K562 (cell line): Measurements from ENCODE around the gene EFEMP2. TPM values are rescaled to one million over a fixed set of nuclear protein-coding genes. Genes with fewer than 3 reads are reported as not detected.

Source experiments
- DMBX1 ChIP-seq: fragments of 250-450 bp; sonication (Bioruptor Pico); IDR thresholded peaks from 2 replicates; pipeline ENCODE4 v1.8.0; 2022; ENCODE audit warnings: inconsistent platforms, mild to moderate bottlenecking, moderate library complexity, borderline replicate concordance
- FOXJ3 ChIP-seq: sonication (generic); formaldehyde crosslinking; IDR thresholded peaks from 2 replicates; pipeline ENCODE4 v1.4.0; 2020; ENCODE audit warnings: mild to moderate bottlenecking, missing genetic modification reagents
- MXI1 ChIP-seq: IDR thresholded peaks from 2 replicates; pipeline ENCODE4 v1.6.1; 2011; ENCODE audit warnings: low read depth, mild to moderate bottlenecking, improper control_type of control experiment, low read length
- RAD21 ChIP-seq, 2 experiments: fragments of 250-450 bp in 1 of 2; fragments of 450-650 bp in 1 of 2; sonication (Bioruptor Pico) in 1 of 2; formaldehyde crosslinking in 1 of 2; IDR thresholded peaks in 1 of 2; conservative IDR thresholded peaks in 1 of 2; 2 replicates each; pipeline versions ENCODE4 v1.4.0 to v1.8.0; 2020 to 2022; ENCODE audit warnings: mild to moderate bottlenecking in 2 of 2, moderate library complexity in 1 of 2
- SETDB1 ChIP-seq: IDR thresholded peaks from one replicate; pipeline ENCODE4 v1.6.1; 2012; ENCODE audit warnings: low read length, control low read depth, inconsistent platforms
- ZNF717 ChIP-seq: fragments of 250-450 bp; sonication (Bioruptor Pico); IDR thresholded peaks from 2 replicates; pipeline ENCODE4 v1.5.0; 2021
- polyA plus RNA-seq, 8 experiments: library from polyadenylated mRNA; depleted of rRNA in 4 of 8; stranded (reverse) in 5 of 8; unstranded in 3 of 8; fragments of >200 nt; fragmentation: Nextera tagmentation in 2 of 8; fragmentation: Illumina TruSeq in 1 of 8; extraction: Ambion mirVana in 2 of 8; extraction: Trizol in 1 of 8; gene quantifications; 2 replicates each; pipeline versions ENCODE4 v1.2.1 to v1.2.3, GENCODE V29; 2011 to 2014; ENCODE audit warnings: inconsistent platforms in 1 of 8, missing spikeins in 1 of 8
- total RNA-seq, 7 experiments: library from RNA; depleted of rRNA in 6 of 7; stranded (reverse); fragments of >200 nt in 6 of 7; fragmentation: Illumina TruSeq in 2 of 7; extraction: Trizol in 2 of 7; gene quantifications; 2 replicates each; pipeline versions ENCODE4 v1.2.1 to v1.2.3, GENCODE V29; 2011 to 2021; ENCODE audit warnings: low replicate concordance in 1 of 7
- TF ChIP-seq, protein P1 (sequence below): fragments of 250-450 bp; sonication (Bioruptor Pico); IDR thresholded peaks from 2 replicates; pipeline ENCODE4 v1.4.0; 2020; ENCODE audit warnings: mild to moderate bottlenecking, moderate library complexity
- TF ChIP-seq, protein P2 (sequence below): fragments of 450-650 bp; IDR thresholded peaks from 2 replicates; pipeline ENCODE4 v1.6.1; 2017; ENCODE audit warnings: antibody characterized with exemption
- TF ChIP-seq, protein P3 (sequence below): sonication (generic); formaldehyde crosslinking; IDR thresholded peaks from 2 replicates; pipeline ENCODE4 v1.8.0; 2022; ENCODE audit warnings: mild to moderate bottlenecking, low read depth, missing genetic modification reagents
- TF ChIP-seq, protein P4 (sequence below), 2 experiments: IDR thresholded peaks in 1 of 2; conservative IDR thresholded peaks in 1 of 2; 2 replicates each; pipeline ENCODE4 v1.6.1; 2016; ENCODE audit warnings: low read depth in 2 of 2, mild to moderate bottlenecking in 1 of 2, missing compliant biosample characterization in 1 of 2, missing genetic modification characterization in 1 of 2, moderate library complexity in 1 of 2
- TF ChIP-seq, protein P5 (sequence below): fragments of 450-650 bp; IDR thresholded peaks from 2 replicates; pipeline ENCODE4 v1.6.1; 2017; ENCODE audit warnings: antibody characterized with exemption, mild to moderate bottlenecking

The EFEMP2 gene
- total and polyA plus RNA-seq, 9 of the 15 experiments (the other 6 are each of a cell fraction or from before 2014, with no cell fraction given), result 0.07 to 2.9 (median 0.69) TPM; not detected in 1

DNA sequence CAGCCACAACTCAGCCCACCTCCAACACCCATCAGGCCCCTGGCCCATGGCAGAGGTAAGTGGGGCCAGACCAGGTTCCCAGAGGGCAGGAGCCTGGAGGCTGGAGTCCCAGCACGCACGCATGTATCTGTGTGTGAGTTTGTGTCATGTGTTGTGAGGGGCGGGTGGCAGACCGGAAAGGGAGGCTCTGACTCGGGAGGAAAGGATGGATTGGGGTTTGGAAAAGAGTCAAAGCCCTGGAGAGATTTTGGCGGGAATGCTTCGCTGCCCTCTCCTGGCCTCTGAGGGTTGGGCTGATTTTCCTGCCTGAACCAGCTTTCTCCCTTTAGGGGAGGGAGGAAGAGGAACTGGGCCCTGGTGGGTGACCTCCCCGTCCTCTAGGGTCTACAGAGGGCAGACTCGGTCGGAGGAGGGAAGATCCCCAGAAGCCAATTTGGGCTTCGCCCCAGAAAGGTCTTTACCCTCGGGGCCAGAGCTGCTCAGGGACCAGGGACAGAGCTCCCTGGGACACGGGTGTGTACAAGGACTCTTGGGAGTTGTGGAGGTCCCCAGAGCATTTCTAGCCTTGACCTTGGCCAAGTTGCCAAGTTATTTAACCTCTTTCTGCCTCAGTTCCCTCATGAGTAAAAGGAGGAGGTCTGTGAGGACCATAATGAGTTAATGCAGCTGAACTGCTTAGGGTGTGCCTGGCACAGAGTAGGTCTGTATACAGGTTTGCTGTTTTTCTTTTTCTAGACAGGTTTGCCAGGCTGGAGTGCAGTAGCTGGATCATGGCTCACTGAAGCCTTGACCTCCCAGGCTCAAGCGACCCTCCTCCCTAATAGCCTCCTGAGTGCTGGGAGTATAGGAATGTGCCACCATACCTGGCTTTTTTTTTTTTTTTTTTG lies 39.3 kb upstream of the EFEMP2 start (continued):
- TF ChIP-seq SETDB1 (no peak), MXI1 (no peak), RAD21 (CRISPR knock-in tag; conservative IDR thresholded peaks at IDR 0.05 in 1 of 2, IDR thresholded peaks at IDR 0.05 in 1 of 2) (peak; percentile 43 to 74; a peak in 3 of 4 replicates), DMBX1 (CRISPR knock-in tag) (no peak), ZNF717 (CRISPR knock-in tag) (no peak), FOXJ3 (CRISPR knock-in tag) (no peak)
- TF ChIP-seq, protein P1, sequence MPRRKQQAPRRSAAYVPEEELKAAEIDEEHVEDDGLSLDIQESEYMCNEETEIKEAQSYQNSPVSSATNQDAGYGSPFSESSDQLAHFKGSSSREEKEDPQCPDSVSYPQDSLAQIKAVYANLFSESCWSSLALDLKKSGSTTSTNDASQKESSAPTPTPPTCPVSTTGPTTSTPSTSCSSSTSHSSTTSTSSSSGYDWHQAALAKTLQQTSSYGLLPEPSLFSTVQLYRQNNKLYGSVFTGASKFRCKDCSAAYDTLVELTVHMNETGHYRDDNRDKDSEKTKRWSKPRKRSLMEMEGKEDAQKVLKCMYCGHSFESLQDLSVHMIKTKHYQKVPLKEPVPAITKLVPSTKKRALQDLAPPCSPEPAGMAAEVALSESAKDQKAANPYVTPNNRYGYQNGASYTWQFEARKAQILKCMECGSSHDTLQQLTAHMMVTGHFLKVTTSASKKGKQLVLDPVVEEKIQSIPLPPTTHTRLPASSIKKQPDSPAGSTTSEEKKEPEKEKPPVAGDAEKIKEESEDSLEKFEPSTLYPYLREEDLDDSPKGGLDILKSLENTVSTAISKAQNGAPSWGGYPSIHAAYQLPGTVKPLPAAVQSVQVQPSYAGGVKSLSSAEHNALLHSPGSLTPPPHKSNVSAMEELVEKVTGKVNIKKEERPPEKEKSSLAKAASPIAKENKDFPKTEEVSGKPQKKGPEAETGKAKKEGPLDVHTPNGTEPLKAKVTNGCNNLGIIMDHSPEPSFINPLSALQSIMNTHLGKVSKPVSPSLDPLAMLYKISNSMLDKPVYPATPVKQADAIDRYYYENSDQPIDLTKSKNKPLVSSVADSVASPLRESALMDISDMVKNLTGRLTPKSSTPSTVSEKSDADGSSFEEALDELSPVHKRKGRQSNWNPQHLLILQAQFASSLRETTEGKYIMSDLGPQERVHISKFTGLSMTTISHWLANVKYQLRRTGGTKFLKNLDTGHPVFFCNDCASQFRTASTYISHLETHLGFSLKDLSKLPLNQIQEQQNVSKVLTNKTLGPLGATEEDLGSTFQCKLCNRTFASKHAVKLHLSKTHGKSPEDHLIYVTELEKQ (CRISPR knock-in tag), result no peak
- TF ChIP-seq, protein P2, sequence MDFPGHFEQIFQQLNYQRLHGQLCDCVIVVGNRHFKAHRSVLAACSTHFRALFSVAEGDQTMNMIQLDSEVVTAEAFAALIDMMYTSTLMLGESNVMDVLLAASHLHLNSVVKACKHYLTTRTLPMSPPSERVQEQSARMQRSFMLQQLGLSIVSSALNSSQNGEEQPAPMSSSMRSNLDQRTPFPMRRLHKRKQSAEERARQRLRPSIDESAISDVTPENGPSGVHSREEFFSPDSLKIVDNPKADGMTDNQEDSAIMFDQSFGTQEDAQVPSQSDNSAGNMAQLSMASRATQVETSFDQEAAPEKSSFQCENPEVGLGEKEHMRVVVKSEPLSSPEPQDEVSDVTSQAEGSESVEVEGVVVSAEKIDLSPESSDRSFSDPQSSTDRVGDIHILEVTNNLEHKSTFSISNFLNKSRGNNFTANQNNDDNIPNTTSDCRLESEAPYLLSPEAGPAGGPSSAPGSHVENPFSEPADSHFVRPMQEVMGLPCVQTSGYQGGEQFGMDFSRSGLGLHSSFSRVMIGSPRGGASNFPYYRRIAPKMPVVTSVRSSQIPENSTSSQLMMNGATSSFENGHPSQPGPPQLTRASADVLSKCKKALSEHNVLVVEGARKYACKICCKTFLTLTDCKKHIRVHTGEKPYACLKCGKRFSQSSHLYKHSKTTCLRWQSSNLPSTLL, result no peak
- TF ChIP-seq, protein P3, sequence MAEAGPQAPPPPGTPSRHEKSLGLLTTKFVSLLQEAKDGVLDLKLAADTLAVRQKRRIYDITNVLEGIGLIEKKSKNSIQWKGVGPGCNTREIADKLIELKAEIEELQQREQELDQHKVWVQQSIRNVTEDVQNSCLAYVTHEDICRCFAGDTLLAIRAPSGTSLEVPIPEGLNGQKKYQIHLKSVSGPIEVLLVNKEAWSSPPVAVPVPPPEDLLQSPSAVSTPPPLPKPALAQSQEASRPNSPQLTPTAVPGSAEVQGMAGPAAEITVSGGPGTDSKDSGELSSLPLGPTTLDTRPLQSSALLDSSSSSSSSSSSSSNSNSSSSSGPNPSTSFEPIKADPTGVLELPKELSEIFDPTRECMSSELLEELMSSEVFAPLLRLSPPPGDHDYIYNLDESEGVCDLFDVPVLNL (CRISPR knock-in tag), result no peak
- TF ChIP-seq, protein P4, sequence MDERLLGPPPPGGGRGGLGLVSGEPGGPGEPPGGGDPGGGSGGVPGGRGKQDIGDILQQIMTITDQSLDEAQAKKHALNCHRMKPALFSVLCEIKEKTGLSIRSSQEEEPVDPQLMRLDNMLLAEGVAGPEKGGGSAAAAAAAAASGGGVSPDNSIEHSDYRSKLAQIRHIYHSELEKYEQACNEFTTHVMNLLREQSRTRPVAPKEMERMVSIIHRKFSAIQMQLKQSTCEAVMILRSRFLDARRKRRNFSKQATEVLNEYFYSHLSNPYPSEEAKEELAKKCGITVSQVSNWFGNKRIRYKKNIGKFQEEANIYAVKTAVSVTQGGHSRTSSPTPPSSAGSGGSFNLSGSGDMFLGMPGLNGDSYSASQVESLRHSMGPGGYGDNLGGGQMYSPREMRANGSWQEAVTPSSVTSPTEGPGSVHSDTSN (CRISPR knock-in tag; IDR thresholded peaks at IDR 0.05; ENCODE audit: low read depth), result no peak
- TF ChIP-seq, protein P4 (tag; conservative IDR thresholded peaks at IDR 0.05; ENCODE audit: low read depth), result no peak
- TF ChIP-seq, protein P5, sequence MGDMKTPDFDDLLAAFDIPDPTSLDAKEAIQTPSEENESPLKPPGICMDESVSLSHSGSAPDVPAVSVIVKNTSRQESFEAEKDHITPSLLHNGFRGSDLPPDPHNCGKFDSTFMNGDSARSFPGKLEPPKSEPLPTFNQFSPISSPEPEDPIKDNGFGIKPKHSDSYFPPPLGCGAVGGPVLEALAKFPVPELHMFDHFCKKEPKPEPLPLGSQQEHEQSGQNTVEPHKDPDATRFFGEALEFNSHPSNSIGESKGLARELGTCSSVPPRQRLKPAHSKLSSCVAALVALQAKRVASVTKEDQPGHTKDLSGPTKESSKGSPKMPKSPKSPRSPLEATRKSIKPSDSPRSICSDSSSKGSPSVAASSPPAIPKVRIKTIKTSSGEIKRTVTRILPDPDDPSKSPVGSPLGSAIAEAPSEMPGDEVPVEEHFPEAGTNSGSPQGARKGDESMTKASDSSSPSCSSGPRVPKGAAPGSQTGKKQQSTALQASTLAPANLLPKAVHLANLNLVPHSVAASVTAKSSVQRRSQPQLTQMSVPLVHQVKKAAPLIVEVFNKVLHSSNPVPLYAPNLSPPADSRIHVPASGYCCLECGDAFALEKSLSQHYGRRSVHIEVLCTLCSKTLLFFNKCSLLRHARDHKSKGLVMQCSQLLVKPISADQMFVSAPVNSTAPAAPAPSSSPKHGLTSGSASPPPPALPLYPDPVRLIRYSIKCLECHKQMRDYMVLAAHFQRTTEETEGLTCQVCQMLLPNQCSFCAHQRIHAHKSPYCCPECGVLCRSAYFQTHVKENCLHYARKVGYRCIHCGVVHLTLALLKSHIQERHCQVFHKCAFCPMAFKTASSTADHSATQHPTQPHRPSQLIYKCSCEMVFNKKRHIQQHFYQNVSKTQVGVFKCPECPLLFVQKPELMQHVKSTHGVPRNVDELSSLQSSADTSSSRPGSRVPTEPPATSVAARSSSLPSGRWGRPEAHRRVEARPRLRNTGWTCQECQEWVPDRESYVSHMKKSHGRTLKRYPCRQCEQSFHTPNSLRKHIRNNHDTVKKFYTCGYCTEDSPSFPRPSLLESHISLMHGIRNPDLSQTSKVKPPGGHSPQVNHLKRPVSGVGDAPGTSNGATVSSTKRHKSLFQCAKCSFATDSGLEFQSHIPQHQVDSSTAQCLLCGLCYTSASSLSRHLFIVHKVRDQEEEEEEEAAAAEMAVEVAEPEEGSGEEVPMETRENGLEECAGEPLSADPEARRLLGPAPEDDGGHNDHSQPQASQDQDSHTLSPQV, result peak; percentile 74
